GM18861 (cell line): ENCODE data around the gene CWH43.
"Not testable (repeated sequence)": the region's sequence is repeated elsewhere in the genome, so short reads cannot be mapped to it uniquely, and the experiment has no call there.

ENCODE experiments used
- ATAC-seq: cut with Tn5 transposase; IDR thresholded peaks from one replicate; pipeline ENCODE4 v1.9.1; 2021; ENCODE audit not compliant: unreplicated experiment

The CWH43 gene

DNA sequence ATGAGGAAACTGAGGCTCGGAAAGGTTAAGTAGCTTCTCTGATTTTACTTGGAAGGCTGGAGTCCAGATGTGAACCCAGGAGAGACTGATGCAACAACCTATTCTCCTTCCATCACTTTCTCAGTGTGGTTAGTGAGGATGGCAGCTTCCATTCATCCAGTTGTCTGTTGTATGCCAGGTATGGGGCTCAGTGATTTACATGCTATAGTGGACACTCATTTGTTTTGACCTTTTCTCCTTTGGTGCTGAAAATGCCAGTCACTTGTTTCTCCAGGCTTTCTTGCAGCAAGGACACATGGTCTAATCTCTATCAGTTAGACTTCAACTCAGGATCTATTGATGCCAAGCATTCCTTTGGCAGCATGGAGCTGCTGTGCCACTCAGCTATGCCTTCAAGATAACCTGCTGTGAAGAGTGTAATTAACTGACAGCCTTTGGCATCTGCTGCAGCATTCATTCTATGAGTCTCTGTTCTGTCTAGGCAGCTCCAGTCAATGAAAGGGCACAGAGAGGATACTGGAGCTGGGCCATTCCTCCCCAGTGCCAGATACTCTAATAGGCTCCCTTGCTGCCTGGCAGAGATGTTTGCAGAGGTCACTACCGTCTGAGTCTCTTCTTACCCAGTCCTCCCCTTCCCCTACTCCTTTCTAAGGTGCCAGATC is 11.0 kb upstream of the CWH43 start:
- ATAC-seq, result no peak

DNA sequence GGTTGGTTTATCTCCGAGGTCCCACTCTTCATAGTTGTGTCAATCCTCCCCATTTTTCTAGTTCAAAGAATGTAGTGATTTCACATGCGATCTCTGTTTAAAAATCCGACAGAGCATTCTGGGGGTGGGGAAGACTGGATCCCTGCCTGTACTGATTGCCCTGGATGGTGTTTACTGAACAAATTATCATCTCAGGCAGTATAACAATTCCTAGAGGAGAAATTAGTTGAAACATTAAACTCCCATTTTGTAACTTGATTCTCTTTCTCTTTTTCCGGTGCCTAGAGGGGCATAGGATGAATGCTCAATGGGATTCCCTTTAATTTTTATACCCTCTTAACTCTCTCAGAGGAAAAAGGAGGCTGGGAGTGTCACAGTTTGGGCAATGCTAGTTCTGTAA is 10.0 kb upstream of the CWH43 start:
- ATAC-seq, result no peak

DNA sequence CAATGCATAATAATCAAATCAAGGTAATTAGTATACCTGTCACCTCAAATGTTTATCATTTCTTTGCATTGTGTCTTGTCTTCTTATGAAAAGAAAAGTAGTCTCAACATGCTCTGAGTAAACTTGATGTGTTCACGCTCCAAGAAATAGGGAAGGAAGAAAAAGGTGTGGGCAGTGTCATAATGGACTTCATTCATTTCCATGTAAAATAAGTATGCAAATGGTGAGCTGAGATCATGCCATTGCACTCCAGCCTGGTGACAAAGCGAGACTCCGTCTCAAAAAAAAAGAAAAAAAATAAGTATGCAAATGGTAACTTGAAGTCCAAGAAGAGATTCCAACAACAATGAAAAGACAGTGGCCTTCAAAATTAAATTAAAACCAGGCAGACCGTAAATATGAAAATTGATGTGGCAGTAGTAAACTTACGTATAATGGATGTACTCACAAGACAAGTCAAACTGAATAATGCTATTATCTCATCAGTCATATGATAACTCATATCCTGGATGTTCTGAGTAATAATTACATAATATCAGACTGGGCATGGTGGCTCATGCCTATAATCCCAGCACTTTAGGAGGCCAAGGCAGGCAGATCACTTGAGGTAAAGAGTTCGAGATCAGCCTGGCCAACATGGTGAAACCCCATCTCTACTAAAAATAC is 6.0 kb upstream of the CWH43 start:
- ATAC-seq, result no peak

DNA sequence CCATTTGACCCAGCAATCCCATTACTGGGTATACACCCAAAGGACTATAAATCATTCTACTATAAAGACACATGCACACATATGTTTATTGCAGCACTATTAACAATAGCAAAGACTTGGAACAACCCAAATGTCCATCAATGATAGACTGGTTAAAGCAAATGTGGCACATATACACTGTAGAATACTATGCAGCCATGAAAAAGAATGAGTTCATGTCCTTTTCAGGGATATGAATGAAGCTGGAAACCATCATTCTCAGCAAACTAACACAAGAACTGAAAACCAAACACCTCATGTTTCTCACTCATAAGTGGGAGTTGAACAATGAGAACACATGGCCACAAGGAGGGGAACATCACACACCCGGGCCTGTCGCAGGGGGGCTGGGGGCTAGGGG is 2.1 kb upstream of the CWH43 start:
- ATAC-seq, result not testable (repeated sequence)

DNA sequence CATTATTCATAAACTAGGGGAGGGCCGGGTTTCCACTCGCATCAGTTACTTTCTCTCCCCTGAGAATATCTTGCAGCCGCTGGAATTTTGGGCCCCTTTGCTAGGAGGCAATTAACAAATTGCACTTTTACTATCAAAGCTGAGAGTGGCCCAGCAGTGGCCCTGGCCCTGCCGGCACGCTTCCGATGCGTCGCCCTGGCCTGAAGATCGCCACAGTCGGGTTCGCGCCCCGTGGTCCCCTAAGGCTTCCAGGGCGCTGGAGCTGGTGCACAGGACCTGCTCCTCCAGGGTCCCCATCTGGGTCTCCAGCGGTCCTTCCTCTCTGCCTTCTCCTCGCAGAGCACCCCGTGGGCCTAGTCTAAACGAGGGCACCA is 486 bp upstream of the CWH43 start:
- ATAC-seq, result no peak

DNA sequence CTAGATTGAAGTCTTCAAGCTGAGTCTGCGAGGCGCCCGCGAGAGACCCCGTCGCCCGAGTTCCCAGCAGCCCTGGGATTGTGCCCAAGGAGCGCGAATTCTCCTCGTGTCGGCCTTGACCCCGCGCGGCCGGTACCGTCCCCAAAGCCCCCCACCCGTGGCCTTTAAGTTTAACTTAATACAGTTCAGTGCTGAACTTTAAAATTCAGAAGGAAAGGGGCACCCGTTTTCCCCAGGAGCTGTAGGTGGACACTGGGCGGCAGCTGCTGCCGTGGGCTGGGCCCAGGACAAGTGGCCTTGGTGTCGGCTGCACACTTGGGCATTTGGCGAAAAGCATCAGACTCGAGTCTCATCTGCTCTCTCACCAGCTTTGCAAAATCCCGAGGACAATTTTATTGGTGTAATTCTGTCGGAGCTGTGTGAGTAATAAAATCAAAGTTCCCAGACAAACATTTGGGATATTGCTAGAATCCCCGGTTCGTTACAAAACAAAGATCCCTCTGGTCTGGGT is 634 bp downstream of the CWH43 start:
- no peak for ATAC-seq

DNA sequence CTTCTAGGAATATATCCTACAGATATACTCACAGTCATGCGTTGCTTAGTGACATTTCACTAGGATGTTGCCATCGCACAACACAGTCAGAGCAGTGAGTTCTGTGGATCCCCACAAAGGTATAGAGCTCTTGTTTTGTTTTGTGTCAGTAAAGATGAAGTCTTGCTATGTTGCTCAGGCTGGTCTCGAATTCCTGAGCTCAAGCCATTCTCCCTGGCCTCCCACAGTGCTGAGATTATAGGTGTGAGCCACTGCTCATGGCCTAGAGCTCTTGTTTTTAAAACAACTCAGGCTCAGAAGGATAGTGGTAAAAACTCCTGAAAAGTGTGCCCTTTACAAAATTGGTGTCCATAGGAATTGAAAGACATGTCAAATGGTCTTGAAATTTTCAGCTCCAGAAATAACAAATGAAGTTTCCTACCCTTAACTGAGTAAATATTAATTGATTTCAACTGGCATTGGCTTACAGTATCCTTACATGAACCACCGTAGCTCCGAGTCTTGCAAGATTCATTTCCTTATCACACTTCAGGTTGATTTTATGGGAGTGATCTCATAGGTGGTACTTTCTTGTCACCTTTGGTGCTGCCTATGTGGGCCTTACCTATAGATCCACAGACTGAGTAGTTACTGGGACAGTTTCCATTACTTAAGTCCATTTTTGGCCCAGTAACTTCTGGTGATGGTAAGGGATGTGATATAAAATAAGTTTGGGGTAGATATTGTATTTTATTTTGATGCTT is 3.6 kb downstream of the CWH43 start:
- no peak for ATAC-seq

DNA sequence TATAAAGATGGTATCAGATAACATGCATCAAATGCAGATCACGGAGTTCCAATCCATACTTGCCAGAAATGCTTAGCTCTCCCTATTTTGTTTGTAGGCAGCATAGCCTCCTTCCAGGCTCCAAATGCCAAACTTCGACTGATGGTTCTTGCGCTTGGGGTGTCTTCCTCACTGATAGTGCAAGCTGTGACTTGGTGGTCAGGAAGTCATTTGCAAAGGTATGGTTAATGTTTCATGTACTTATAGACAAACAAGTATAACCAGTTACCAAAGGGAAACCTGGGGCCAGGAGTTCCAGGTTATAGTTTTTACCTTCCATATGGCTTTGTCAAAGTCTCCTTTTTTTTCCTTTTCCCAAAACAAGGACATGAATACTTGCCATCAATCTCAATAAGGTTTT is 5.3 kb downstream of the CWH43 start:
- ATAC-seq, result no peak

DNA sequence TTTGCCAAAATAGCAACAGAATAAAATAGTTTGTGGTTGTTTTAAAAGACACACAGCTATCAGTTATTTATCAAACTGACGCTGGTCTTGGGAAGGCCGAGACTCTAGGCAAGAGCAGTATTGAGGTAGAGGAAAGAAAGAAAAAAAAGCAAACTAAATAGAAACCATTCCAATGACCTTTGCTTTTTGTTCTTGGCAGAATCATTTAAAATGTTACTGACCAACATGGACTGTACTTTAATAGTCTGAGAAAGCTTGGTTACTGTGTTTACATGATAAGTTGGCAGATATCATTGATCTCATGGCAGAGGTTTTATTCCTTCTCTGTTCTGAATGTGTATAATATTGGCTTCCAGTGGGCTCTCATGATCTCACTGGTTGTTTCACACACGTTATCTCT is 11.9 kb downstream of the CWH43 start:
- no peak for ATAC-seq

DNA sequence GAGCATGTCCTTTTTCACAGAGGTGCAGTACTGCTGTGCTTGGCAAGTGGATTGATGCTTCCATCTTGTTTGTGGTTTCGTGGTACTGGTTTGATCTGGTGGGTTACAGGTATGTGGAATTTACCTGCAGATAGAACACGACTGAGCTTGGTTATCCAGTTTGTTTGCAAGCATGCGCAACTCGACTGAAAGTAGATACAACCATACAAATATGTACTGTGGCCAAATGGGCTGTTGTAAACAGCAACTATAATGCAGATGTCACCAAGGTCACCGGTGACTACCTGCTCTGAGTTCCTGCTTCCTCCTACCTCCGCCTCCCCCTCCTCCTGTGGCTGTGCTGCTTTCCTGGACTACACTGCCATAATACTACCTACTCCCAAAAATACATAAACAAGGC is 12.4 kb downstream of the CWH43 start:
- ATAC-seq, result no peak

DNA sequence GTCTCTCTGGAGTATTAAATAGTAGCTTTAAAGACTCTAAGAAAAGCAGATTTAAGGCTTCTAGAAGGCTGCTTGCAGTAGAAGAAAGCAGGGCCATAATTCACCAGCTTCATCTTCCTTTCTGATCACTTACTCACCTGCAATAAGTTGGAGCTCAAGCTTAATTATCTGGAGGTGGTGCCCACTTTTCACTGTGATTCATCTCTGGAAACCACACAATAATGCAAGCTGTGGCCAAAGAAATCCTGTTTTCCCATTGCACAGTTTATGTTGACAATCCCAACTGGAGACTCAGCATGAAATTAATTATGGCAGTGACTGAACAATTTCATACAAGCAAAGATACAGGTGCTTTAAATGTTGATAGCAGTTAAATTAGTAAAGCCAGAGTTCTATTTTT is 14.7 kb downstream of the CWH43 start:
- ATAC-seq, result no peak

DNA sequence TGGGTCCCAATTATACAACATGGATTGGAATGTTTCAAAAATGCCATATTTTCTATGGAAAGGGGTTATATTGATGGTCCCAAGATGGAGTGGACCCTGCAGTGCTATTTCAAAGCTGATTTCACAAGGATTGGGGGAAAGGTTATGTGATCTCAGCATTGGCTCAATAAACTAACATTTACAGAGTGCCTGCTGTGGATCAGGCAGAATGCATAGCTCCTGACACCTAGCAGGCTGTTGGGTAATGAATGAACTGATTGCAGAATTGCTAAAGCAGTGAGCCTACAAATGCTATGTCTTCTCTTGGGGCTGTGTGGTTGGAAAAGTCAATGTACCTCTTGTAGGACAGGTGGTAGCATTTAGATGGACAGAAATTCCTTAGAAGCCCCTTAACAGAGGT is 16.9 kb downstream of the CWH43 start:
- no peak for ATAC-seq

DNA sequence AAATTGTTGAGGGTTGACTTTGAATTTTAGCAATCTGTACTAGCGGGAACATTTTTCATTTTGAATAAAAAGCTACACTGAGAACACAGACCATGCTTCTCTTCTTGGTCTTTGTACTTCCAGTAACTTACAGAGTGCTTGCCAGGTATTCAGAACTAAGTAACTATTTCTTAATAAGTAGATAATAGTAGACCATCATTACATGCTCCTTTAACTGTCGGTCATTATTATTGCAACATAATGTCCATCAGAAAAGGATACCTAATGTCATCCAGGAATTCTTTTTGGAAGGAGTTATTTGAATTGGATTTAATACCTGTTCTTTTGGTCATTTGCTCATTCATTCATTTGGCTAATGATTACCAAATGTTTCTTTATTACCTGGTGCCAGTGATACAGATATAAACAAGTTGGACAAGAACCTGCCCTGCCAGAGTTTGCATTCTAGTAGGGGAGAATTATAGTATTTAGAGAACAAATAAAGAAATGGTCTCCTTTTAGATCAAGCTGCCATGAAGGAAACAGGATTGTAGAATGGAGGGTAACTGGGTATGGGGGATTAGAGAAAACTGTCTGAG is 32.7 kb downstream of the CWH43 start:
- no peak for ATAC-seq

DNA sequence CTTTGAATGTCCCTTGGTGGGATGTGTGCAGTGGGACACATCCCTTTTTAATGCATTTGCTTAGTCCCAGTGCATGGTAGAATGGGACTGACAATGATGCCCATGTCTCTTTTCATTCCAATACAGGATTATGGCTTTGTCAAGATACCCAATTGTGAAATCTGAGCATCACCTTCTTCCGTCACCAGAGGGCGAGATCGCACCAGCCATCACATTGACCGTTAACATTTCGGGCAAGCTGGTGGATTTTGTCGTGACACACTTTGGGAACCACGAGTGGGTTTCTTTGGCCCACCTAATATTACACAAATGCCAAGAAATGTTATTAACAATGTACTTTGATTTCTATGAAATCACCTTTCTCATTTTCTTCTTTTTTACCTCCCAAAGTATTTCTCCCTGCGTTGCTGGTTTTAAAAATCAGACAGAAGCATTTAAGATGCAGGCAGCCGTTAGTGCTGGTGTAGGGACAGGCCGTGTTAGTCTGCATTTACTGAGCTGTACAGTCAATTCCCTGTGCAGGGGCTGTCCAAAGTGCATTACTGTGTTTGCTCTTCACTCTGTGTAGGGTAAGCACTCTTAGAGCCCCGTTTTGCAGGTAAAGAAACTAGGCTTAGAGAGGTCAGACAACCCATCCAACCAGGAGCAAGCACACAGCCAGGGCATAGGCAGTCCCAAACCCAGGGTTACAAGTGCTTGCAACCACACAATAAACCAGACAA is 46.5 kb downstream of the CWH43 start:
- ATAC-seq, result no peak

DNA sequence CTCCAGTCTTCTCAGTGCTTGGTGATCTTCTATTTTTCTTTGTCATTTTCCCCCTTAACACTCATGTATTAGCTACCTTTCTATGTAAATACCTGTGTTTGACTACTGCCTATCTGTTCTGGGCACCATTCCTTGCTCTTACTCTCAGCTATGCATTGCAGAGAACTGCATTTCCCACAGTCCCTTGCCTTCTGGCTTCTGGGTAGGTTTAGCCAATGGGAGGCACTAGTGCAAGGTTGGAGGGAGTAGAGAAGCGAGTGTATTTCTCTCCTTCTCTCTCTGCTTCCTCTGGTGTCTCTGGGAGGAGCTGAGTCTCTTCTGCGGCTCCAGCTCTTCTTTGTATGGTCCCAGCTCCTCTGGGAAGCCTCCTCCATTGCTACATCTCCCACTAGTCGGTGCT is 50.5 kb downstream of the CWH43 start:
- no peak for ATAC-seq

DNA sequence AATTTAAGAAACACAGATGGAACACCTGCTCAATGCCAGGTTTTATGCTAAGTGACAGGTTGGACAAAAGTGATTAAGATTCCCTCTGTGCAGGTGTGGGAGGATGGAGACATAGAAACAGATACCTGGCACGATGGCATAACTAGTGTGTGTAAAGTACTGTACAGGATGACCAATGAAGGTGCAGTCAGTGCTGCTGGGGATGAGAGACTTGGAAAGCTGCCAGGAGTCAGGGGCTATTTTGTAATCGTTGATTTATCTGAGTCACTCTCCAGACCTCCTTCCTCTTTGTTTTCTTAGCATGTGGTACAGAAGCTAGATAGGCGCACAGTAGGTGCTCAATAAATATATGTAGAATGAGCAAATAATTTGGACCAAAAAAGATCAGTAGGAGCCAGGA is 58.2 kb downstream of the CWH43 start:
- no peak for ATAC-seq

DNA sequence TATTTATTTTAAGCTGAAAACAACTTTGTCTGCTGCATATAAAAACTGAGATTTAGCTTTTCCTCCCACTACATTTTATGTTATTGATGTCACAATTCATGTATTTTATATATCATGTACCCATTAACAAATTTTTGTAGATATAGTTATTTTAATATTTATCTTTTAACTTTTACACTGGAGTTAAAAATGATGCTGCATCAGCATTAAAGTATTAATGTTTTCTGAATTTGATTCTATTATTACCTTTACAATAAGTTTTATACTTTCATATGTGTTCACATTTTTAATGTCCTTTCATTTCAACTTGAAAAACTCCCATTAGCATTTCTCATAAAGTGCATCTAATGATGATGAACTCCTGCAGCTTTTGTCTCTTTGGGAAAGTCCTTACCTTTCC is 72.2 kb downstream of the CWH43 start:
- no peak for ATAC-seq

DNA sequence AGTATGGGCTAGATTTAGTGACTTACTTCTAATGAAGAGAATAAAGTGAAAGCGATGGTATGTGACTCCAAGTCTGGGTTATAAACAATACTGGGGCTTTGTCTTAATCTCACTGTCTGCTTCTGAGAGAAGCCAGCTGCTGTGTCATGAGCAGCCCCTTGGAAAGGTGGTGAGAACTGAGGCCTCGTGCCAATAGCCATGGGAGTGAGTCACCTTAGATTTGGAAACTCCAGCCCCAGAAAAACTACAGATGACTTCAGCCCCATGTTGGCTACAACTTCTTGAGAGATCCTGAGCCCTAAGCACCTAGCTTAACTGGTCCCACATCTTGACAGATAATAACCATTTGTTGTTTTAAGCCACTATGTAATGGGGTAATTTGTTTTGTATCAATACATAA is 77.6 kb downstream of the CWH43 start:
- ATAC-seq, result no peak

DNA sequence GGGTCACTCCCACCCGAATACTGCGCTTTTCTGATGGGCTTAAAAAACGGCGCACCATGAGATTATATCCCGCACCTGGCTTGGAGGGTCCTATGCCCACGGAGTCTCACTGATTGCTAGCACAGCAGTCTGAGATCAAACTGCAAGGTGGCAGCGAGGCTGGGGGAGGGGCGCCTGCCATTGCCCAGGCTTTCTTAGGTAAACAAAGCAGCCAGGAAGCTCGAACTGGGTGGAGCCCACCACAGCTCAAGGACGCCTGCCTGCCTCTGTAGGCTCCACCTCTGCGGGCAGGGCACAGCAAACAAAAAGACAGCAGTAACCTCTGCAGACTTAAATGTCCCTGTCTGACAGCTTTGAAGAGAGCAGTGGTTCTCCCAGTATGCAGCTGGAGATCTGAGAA is 86.1 kb downstream of the CWH43 start:
- ATAC-seq, result not testable (repeated sequence)

DNA sequence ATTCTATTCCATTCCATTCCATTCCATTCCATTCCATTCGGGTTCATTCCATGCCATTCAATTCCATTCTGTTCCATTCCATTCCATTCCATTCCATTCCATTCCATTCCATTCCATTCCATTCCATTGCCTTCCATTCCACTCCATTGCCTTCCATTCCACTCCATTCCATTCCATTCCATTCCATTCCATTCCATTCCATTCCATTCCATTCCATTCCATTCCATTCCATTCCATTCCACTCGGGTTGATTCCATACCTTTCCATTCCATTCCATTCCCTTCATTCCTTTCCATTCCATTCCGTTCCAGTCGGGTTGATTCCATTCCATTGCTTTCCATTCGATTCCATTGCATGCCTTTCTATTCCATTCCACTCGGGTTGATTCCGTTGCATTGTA is 105.8 kb downstream of the CWH43 start:
- peak; percentile 25 for ATAC-seq

DNA sequence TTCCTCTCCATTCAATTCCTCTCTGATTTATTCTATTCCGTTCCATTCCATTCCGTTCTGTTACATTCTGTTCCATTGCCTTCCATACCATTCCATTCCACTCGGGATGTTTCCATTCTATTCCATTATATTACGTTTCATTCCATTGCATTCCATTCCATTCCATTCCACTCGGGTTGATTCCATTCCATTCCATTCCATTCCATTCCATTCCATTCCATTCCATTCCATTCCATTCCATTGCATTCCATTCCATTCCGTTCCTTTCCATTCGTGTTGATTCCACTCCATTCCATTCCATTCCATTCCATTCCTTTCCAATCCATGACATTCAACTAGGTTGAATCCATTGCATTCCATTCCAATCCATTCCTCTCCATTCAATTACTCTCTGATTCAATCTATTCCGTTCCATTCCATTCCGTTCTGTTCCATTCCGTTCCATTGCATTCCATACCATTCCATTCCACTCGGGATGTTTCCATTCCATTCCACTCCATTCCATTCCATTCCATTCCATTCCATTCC is 106.6 kb downstream of the CWH43 start:
- ATAC-seq, result peak; percentile 41
